Endothelial cell of umbilical vein (primary cell): Measurements from ENCODE around the gene SYNPR.

Experiments
- EZH2 ChIP-seq: IDR thresholded peaks from 2 replicates; pipeline ENCODE4 v1.6.1; 2012; ENCODE audit warnings: borderline replicate concordance, low read depth, mild to moderate bottlenecking, moderate library complexity, low read length, inconsistent platforms; ENCODE audit not compliant: severe bottlenecking
- FOS ChIP-seq: IDR thresholded peaks from 2 replicates; pipeline ENCODE4 v1.6.1; 2011; ENCODE audit warnings: mild to moderate bottlenecking, low read length, moderate library complexity, borderline replicate concordance; ENCODE audit not compliant: insufficient read depth
- GATA2 ChIP-seq: IDR thresholded peaks from 2 replicates; pipeline ENCODE4 v1.7.0; 2011; ENCODE audit warnings: low read depth, mild to moderate bottlenecking, moderate library complexity, mixed read lengths, low read length; ENCODE audit not compliant: insufficient read length, insufficient read depth
- JUN ChIP-seq: IDR thresholded peaks from 2 replicates; pipeline ENCODE4 v1.6.1; 2011; ENCODE audit warnings: borderline replicate concordance, low read depth; ENCODE audit not compliant: insufficient read length, insufficient read depth
- MAX ChIP-seq: IDR thresholded peaks from 2 replicates; pipeline ENCODE4 v1.6.1; 2011; ENCODE audit not compliant: insufficient read depth, insufficient read length
- MYC ChIP-seq: IDR thresholded peaks from one replicate; pipeline ENCODE4 v1.6.1; 2011; ENCODE audit warnings: mild to moderate bottlenecking, low read depth, low read length
- POLR2A ChIP-seq: IDR thresholded peaks from 2 replicates; pipeline ENCODE4 v1.6.1; 2012; ENCODE audit warnings: low read depth, mild to moderate bottlenecking, control low read depth, low read length
- POLR2AphosphoS5 ChIP-seq: IDR thresholded peaks from 2 replicates; pipeline ENCODE4 v1.6.1; 2012; ENCODE audit warnings: low read depth, mild to moderate bottlenecking, control low read depth, low read length, moderate library complexity; ENCODE audit not compliant: insufficient read depth
- TF ChIP-seq, protein P1 (sequence below), 2 donors: IDR thresholded peaks; 1 replicate in 1 of 2; 2 replicates in 1 of 2; pipeline ENCODE4 v1.5.1; 2011; ENCODE audit warnings: low read length in 2 of 2, mild to moderate bottlenecking in 2 of 2, moderate library complexity in 2 of 2, control low read depth in 1 of 2, inconsistent platforms in 1 of 2, low read depth in 1 of 2; ENCODE audit not compliant: insufficient read depth in 1 of 2; ENCODE audit errors: extremely low read depth in 1 of 2

DNA sequence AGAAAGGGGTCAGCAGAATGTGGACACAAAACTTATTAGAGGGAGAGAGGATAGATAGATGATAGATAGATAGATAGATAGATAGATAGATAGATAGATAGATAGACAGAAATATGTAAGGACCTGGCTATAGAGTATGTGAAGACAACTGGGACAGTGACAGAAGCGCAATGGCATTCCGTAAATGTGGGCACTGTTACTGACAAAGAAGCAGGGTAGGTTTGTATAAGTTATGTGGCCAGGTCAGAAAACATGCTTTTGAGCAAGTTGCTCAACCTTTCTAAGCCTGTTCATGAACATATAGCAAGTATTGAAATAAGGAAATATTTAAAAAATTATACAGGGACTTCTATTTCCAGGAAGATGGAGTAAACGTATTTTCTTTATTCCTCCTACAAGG, 357.1 kb downstream of the SYNPR start:
- TF ChIP-seq, protein P1, sequence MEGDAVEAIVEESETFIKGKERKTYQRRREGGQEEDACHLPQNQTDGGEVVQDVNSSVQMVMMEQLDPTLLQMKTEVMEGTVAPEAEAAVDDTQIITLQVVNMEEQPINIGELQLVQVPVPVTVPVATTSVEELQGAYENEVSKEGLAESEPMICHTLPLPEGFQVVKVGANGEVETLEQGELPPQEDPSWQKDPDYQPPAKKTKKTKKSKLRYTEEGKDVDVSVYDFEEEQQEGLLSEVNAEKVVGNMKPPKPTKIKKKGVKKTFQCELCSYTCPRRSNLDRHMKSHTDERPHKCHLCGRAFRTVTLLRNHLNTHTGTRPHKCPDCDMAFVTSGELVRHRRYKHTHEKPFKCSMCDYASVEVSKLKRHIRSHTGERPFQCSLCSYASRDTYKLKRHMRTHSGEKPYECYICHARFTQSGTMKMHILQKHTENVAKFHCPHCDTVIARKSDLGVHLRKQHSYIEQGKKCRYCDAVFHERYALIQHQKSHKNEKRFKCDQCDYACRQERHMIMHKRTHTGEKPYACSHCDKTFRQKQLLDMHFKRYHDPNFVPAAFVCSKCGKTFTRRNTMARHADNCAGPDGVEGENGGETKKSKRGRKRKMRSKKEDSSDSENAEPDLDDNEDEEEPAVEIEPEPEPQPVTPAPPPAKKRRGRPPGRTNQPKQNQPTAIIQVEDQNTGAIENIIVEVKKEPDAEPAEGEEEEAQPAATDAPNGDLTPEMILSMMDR (IDR thresholded peaks at IDR 0.05; ENCODE audit: extremely low read depth in 1 of 2, insufficient read depth in 1 of 2, low read depth in 1 of 2, low read length in 2 of 2): no peak
- TF ChIP-seq POLR2AphosphoS5 (no peak), POLR2A (no peak), MYC (no peak), MAX (no peak), GATA2 (no peak), EZH2 (no peak), JUN (no peak), FOS (no peak)
